GM12878 (cell line): Measurements from ENCODE around the gene ZDHHC22. TPM values are rescaled to one million over a fixed set of nuclear protein-coding genes. Genes with fewer than 3 reads are reported as not detected.
A peak's percentile ranks its signal among the peaks of the same experiment; 100 is the strongest.

ENCODE experiments used
- BHLHE40 ChIP-seq, 2 experiments: fragments of 450-650 bp in 1 of 2; IDR thresholded peaks; 2 replicates each; pipeline ENCODE4 v1.6.1; 2011 to 2017; ENCODE audit warnings: low read depth in 2 of 2, borderline replicate concordance in 1 of 2, improper control_type of control experiment in 1 of 2, low read length in 1 of 2, mild to moderate bottlenecking in 1 of 2
- CEBPB ChIP-seq, 2 experiments: fragments of 150-350 bp in 1 of 2; IDR thresholded peaks; 2 replicates each; pipeline ENCODE4 v1.6.1; 2012 to 2014; ENCODE audit warnings: low read depth in 2 of 2, low read length in 2 of 2, borderline replicate concordance in 1 of 2, inconsistent platforms in 1 of 2
- CEBPZ ChIP-seq: fragments of 150-350 bp; IDR thresholded peaks from 2 replicates; pipeline ENCODE4 v1.6.1; 2016; ENCODE audit warnings: low read depth, low read length
- CHD1 ChIP-seq: IDR thresholded peaks from 2 replicates; pipeline ENCODE4 v1.6.1; 2012; ENCODE audit warnings: low read depth, low read length, improper control_type of control experiment
- E2F4 ChIP-seq: IDR thresholded peaks from 2 replicates; pipeline ENCODE4 v1.6.1; 2012; ENCODE audit warnings: low read depth, low read length, improper control_type of control experiment
- EGR1 ChIP-seq, 2 experiments: IDR thresholded peaks; 1 replicate in 1 of 2; 2 replicates in 1 of 2; pipeline ENCODE4 v1.6.1; 2011 to 2012; ENCODE audit warnings: low read depth in 2 of 2, low read length in 2 of 2, borderline replicate concordance in 1 of 2, mild to moderate bottlenecking in 1 of 2, moderate library complexity in 1 of 2
- EP300 ChIP-seq, 2 experiments: fragments of 150-350 bp in 1 of 2; IDR thresholded peaks; 2 replicates each; pipeline ENCODE4 v1.6.1; 2011 to 2012; ENCODE audit warnings: low read depth in 2 of 2, low read length in 2 of 2, borderline replicate concordance in 1 of 2, improper control_type of control experiment in 1 of 2, inconsistent platforms in 1 of 2; ENCODE audit not compliant: control insufficient read depth in 1 of 2
- ETV6 ChIP-seq, 2 experiments: fragments of 450-650 bp in 1 of 2; IDR thresholded peaks in 1 of 2; conservative IDR thresholded peaks in 1 of 2; 2 replicates each; pipeline ENCODE4 v1.6.1; 2014; ENCODE audit warnings: antibody characterized with exemption in 1 of 2, borderline replicate concordance in 1 of 2, low read depth in 1 of 2, mild to moderate bottlenecking in 1 of 2, moderate library complexity in 1 of 2
- EZH2 ChIP-seq: IDR thresholded peaks from 2 replicates; pipeline ENCODE4 v1.6.1; 2012; ENCODE audit warnings: low read depth, mild to moderate bottlenecking, control low read depth, inconsistent platforms, low read length, borderline replicate concordance; ENCODE audit not compliant: control insufficient read depth
- FOS ChIP-seq: IDR thresholded peaks from 3 replicates; pipeline ENCODE4 v1.6.1; 2011; ENCODE audit warnings: borderline replicate concordance; ENCODE audit not compliant: insufficient read length; ENCODE audit errors: extremely low read depth
- IKZF1 ChIP-seq: fragments of 450-650 bp; conservative IDR thresholded peaks from 2 replicates; pipeline ENCODE4 v1.6.1; 2017; ENCODE audit warnings: antibody characterized with exemption, mild to moderate bottlenecking
- KLF5 ChIP-seq: fragments of 450-650 bp; IDR thresholded peaks from 2 replicates; pipeline ENCODE4 v1.6.1; 2014; ENCODE audit warnings: mild to moderate bottlenecking; ENCODE audit not compliant: partially characterized antibody
- PML ChIP-seq: IDR thresholded peaks from 2 replicates; pipeline ENCODE4 v1.6.1; 2012; ENCODE audit warnings: low read length, inconsistent platforms
- RELA ChIP-seq: fragments of 450-650 bp; IDR thresholded peaks from 2 replicates; pipeline ENCODE4 v1.8.0; 2014; ENCODE audit warnings: borderline replicate concordance; ENCODE audit not compliant: partially characterized antibody
- RUNX3 ChIP-seq: IDR thresholded peaks from 2 replicates; pipeline ENCODE4 v1.6.1; 2012; ENCODE audit warnings: low read length, inconsistent platforms
- SMAD1 ChIP-seq: fragments of 450-650 bp; IDR thresholded peaks from 2 replicates; pipeline ENCODE4 v1.6.1; 2018; ENCODE audit warnings: mild to moderate bottlenecking, low read depth; ENCODE audit not compliant: partially characterized antibody
- SMC3 ChIP-seq: IDR thresholded peaks from 2 replicates; pipeline ENCODE4 v1.6.1; 2011; ENCODE audit warnings: low read length, improper control_type of control experiment, borderline replicate concordance
- SRF ChIP-seq, 2 experiments: IDR thresholded peaks; 2 replicates each; pipeline ENCODE4 v1.6.1; 2011; ENCODE audit warnings: low read depth in 2 of 2, low read length in 2 of 2, mild to moderate bottlenecking in 1 of 2, moderate library complexity in 1 of 2
- STAT1 ChIP-seq: fragments of 450-650 bp; conservative IDR thresholded peaks from 2 replicates; pipeline ENCODE4 v1.6.1; 2014; ENCODE audit warnings: antibody characterized with exemption, mild to moderate bottlenecking
- YY1 ChIP-seq: IDR thresholded peaks from 2 replicates; pipeline ENCODE4 v1.6.1; 2011; ENCODE audit warnings: low read depth, mild to moderate bottlenecking, low read length
- ZSCAN29 ChIP-seq: fragments of 450-650 bp; IDR thresholded peaks from 2 replicates; pipeline ENCODE4 v1.6.1; 2017; ENCODE audit warnings: mild to moderate bottlenecking, moderate library complexity
- polyA plus RNA-seq, 11 experiments: library from polyadenylated mRNA; depleted of rRNA in 4 of 11; unstranded in 6 of 11; stranded (reverse) in 5 of 11; fragments of >200 nt; fragmentation: Nextera tagmentation in 4 of 11; fragmentation: Illumina TruSeq in 1 of 11; extraction: Ambion mirVana in 4 of 11; extraction: Trizol in 1 of 11; gene quantifications; 1 replicate in 1 of 11; 2 replicates in 10 of 11; pipeline versions ENCODE4 v1.2.1 to v1.2.3, GENCODE V29; 2011 to 2016; ENCODE audit warnings: inconsistent platforms in 2 of 11, missing spikeins in 2 of 11, low read depth in 1 of 11
- total RNA-seq, 4 experiments: library from RNA; depleted of rRNA in 3 of 4; stranded (reverse); fragments of >200 nt in 3 of 4; fragmentation: Illumina TruSeq in 1 of 4; extraction: Trizol in 1 of 4; gene quantifications; 2 replicates each; pipeline versions ENCODE4 v1.2.1 to v1.2.3, GENCODE V29; 2013 to 2021
- TF ChIP-seq, protein P1 (sequence below): fragments of 450-650 bp; IDR thresholded peaks from 2 replicates; pipeline ENCODE4 v1.6.1; 2018; ENCODE audit warnings: borderline replicate concordance, mild to moderate bottlenecking; ENCODE audit not compliant: partially characterized antibody

The ZDHHC22 gene
- total and polyA plus RNA-seq, 10 of the 15 experiments (the other 5 are each of a cell fraction or from before 2014, with no cell fraction given), result 0.06 TPM; not detected in 9

- TF ChIP-seq, protein P1, sequence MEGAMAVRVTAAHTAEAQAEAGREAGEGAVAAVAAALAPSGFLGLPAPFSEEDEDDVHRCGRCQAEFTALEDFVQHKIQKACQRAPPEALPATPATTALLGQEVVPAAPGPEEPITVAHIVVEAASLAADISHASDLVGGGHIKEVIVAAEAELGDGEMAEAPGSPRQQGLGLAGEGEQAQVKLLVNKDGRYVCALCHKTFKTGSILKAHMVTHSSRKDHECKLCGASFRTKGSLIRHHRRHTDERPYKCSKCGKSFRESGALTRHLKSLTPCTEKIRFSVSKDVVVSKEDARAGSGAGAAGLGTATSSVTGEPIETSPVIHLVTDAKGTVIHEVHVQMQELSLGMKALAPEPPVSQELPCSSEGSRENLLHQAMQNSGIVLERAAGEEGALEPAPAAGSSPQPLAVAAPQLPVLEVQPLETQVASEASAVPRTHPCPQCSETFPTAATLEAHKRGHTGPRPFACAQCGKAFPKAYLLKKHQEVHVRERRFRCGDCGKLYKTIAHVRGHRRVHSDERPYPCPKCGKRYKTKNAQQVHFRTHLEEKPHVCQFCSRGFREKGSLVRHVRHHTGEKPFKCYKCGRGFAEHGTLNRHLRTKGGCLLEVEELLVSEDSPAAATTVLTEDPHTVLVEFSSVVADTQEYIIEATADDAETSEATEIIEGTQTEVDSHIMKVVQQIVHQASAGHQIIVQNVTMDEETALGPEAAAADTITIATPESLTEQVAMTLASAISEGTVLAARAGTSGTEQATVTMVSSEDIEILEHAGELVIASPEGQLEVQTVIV, result no peak
- TF ChIP-seq RELA (no peak), SMC3 (no peak), STAT1 (no peak), EGR1 (IDR thresholded peaks at IDR 0.05; ENCODE audit: borderline replicate concordance in 1 of 2, low read depth in 2 of 2, low read length in 2 of 2) (peak in 1 of 2 experiments; percentile 71; a peak in 2 of 3 replicates), RUNX3 (no peak), PML (no peak), YY1 (0 out of 2 replicates have a peak, but pooled peaks have one; percentile 26), CEBPZ (no peak), E2F4 (no peak), BHLHE40 (IDR thresholded peaks at IDR 0.05; ENCODE audit: borderline replicate concordance in 1 of 2, low read depth in 2 of 2, low read length in 1 of 2) (no peak), SRF (IDR thresholded peaks at IDR 0.05; ENCODE audit: low read depth in 2 of 2, low read length in 2 of 2) (no peak), CHD1 (no peak), EP300 (IDR thresholded peaks at IDR 0.05; ENCODE audit: borderline replicate concordance in 1 of 2, control insufficient read depth in 1 of 2, low read depth in 2 of 2, low read length in 2 of 2) (no peak), ZSCAN29 (no peak), CEBPB (IDR thresholded peaks at IDR 0.05; ENCODE audit: borderline replicate concordance in 1 of 2, low read depth in 2 of 2, low read length in 2 of 2) (no peak), FOS (no peak), IKZF1 (peak; percentile 32; the same call in 1 of the 2 replicates), SMAD1 (no peak), KLF5 (no peak), EZH2 (no peak), ETV6 (conservative IDR thresholded peaks at IDR 0.05 in 1 of 2, IDR thresholded peaks at IDR 0.05 in 1 of 2; ENCODE audit: borderline replicate concordance in 1 of 2, low read depth in 1 of 2) (no peak)
Measured at GRCh38 chr14:77181603-77182437, 40.2 kb upstream of the ZDHHC22 start, which contains the start of gene TMEM63C (continued).
